OCI-LY1 (cell line): ENCODE measurements around the gene RNGTT.

ENCODE experiments used
- H2AFZ ChIP-seq: fragments of 200-600 bp; sonication (generic), shearing (Covaris generic); 2 replicates; pipeline ENCODE4 v1.6.0; 2014; ENCODE audit warnings: antibody characterized with exemption, mild to moderate bottlenecking, low read length
- H3F3A ChIP-seq: fragments of 200-600 bp; sonication (generic), shearing (Covaris generic); 2 replicates; pipeline ENCODE4 v1.6.0; 2014; ENCODE audit warnings: mild to moderate bottlenecking, antibody characterized with exemption, low read length, moderate library complexity; ENCODE audit not compliant: insufficient read depth
- H3K27ac ChIP-seq: fragments of 200-600 bp; sonication (generic); 2 replicates; pipeline ENCODE4 v1.5.1; 2014; ENCODE audit warnings: low read length, mixed run types, mild to moderate bottlenecking, low read depth; ENCODE audit not compliant: poor library complexity, severe bottlenecking
- H3K27me3 ChIP-seq: fragments of 200-600 bp; sonication (generic); 2 replicates; pipeline ENCODE4 v1.6.0; 2014; ENCODE audit warnings: antibody characterized with exemption, mild to moderate bottlenecking, low read length, moderate library complexity; ENCODE audit not compliant: insufficient read depth
- H3K36me3 ChIP-seq: fragments of 200-600 bp; sonication (generic); 2 replicates; pipeline ENCODE4 v1.6.1; 2014; ENCODE audit warnings: mild to moderate bottlenecking, antibody characterized with exemption, low read length, moderate library complexity, mixed read lengths; ENCODE audit not compliant: insufficient read depth
- H3K4me1 ChIP-seq: fragments of 200-600 bp; sonication (generic); 2 replicates; pipeline ENCODE4 v1.5.1; 2014; ENCODE audit warnings: mild to moderate bottlenecking, low read length, moderate library complexity; ENCODE audit not compliant: insufficient read depth, severe bottlenecking
- H3K4me2 ChIP-seq: fragments of 200-600 bp; sonication (generic), shearing (Covaris generic); 2 replicates; pipeline ENCODE4 v1.6.1; 2014; ENCODE audit warnings: low read length
- H3K4me3 ChIP-seq: fragments of 200-600 bp; sonication (generic); 2 replicates; pipeline ENCODE4 v1.5.1; 2014; ENCODE audit warnings: low read length, low read depth, mild to moderate bottlenecking, mixed read lengths; ENCODE audit not compliant: poor library complexity, severe bottlenecking
- H3K79me2 ChIP-seq: fragments of 200-600 bp; shearing (Covaris generic); 2 replicates; pipeline ENCODE4 v1.6.1; 2016; ENCODE audit warnings: mixed run types, low read length, mixed read lengths; ENCODE audit not compliant: insufficient read depth
- H3K9ac ChIP-seq: fragments of 200-600 bp; sonication (generic), shearing (Covaris generic); 2 replicates; pipeline ENCODE4 v1.6.1; 2014; ENCODE audit warnings: mild to moderate bottlenecking, low read length, mixed read lengths
- H3K9me2 ChIP-seq: fragments of 200-600 bp; sonication (generic), shearing (Covaris generic); 2 replicates; pipeline ENCODE4 v1.6.1; 2014; ENCODE audit warnings: low read depth, mild to moderate bottlenecking, low read length, mixed read lengths
- H3K9me3 ChIP-seq: fragments of 200-600 bp; shearing (Covaris generic); 2 replicates; pipeline ENCODE4 v1.6.1; 2014; ENCODE audit warnings: low read length, mixed read lengths
- H4K20me1 ChIP-seq: fragments of 200-600 bp; sonication (generic), shearing (Covaris generic); 2 replicates; pipeline ENCODE4 v1.6.0; 2016; ENCODE audit warnings: mild to moderate bottlenecking, low read length; ENCODE audit not compliant: insufficient read depth
- EZH2 ChIP-seq: fragments of 200-600 bp; sonication (generic), shearing (Covaris generic); IDR thresholded peaks from 2 replicates; pipeline ENCODE4 v1.8.0; 2017; ENCODE audit warnings: borderline replicate concordance, mixed run types, mild to moderate bottlenecking, antibody characterized with exemption, low read length, moderate library complexity, mixed read lengths
- TF ChIP-seq, protein P1 (sequence below): fragments of 200-600 bp; sonication (generic), shearing (Covaris generic); IDR thresholded peaks from 2 replicates; pipeline ENCODE4 v1.5.1; 2017; ENCODE audit warnings: mild to moderate bottlenecking, antibody characterized with exemption, low read length, moderate library complexity, mixed read lengths

The RNGTT gene

DNA sequence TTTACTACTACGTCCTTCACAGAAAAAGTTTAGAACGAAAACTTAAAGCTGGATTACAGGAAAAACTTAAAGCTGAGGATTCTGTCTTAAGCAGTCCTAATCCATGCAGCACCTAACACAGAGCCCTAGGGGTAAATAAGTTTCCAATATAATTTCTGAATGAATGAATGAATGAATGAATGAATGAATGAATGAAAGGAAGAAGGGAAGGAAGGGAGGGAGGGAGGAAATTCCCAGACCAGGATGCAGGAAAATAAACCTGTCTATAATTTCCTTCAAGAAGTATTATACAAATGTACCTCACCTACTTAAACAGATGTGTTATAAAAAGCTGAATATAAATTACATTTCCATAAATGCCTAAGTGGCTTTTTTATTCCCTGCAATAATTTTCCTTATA lies 83.4 kb downstream of the RNGTT start:
- TF ChIP-seq, protein P1, sequence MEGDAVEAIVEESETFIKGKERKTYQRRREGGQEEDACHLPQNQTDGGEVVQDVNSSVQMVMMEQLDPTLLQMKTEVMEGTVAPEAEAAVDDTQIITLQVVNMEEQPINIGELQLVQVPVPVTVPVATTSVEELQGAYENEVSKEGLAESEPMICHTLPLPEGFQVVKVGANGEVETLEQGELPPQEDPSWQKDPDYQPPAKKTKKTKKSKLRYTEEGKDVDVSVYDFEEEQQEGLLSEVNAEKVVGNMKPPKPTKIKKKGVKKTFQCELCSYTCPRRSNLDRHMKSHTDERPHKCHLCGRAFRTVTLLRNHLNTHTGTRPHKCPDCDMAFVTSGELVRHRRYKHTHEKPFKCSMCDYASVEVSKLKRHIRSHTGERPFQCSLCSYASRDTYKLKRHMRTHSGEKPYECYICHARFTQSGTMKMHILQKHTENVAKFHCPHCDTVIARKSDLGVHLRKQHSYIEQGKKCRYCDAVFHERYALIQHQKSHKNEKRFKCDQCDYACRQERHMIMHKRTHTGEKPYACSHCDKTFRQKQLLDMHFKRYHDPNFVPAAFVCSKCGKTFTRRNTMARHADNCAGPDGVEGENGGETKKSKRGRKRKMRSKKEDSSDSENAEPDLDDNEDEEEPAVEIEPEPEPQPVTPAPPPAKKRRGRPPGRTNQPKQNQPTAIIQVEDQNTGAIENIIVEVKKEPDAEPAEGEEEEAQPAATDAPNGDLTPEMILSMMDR, result no peak
- H3K9me3 ChIP-seq, result no peaks in the 10 kb centered on the region
- no peak overlapping the region for H2AFZ ChIP-seq
- H3K4me2 ChIP-seq, result no peak overlapping the region
- H4K20me1 ChIP-seq, result no peaks in the 10 kb centered on the region
- no peaks in the 10 kb centered on the region for H3K4me1 ChIP-seq
- H3K27ac ChIP-seq, result no peak overlapping the region
- no peaks in the 10 kb centered on the region for H3K9me2 ChIP-seq
- H3K27me3 ChIP-seq, result no peaks in the 10 kb centered on the region
- no peaks in the 10 kb centered on the region for H3K79me2 ChIP-seq
- no peak overlapping the region for H3K4me3 ChIP-seq
- no peaks in the 10 kb centered on the region for H3F3A ChIP-seq
- no peak overlapping the region for H3K9ac ChIP-seq
- peaks cover 8% of the 10 kb centered on the region for H3K36me3 ChIP-seq

DNA sequence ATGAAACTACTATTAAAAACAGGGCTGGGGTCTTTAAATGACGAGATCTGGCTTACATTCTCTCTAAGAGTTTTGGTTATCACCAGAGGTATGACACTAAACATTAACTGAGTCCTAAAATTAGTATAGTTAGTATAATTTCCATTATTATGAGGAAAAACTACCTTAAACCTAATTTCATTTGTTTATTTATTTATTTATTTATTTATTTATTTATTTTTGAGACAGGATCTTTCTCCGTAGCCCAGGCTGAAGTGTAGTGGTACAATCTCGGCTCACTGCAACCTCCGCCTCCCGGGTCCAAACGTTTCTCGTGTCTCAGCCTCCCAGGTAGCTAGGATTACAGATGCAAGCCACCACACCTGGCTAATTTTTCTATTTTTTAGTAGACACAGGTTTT lies 85.5 kb downstream of the RNGTT start:
- Histone ChIP-seq H3K9ac (no peak overlapping the region), H3K4me1 (no peaks in the 10 kb centered on the region), H3K36me3 (no peaks in the 10 kb centered on the region), H3K27ac (no peak overlapping the region), H3K9me2 (no peaks in the 10 kb centered on the region), H3K9me3 (no peaks in the 10 kb centered on the region), H3K27me3 (no peaks in the 10 kb centered on the region), H3K4me2 (no peak overlapping the region), H3F3A (no peaks in the 10 kb centered on the region), H3K79me2 (no peaks in the 10 kb centered on the region), H3K4me3 (no peak overlapping the region), H4K20me1 (no peaks in the 10 kb centered on the region), H2AFZ (no peak overlapping the region)
- TF ChIP-seq, protein P1, result no peak
- TF ChIP-seq EZH2, result no peak

DNA sequence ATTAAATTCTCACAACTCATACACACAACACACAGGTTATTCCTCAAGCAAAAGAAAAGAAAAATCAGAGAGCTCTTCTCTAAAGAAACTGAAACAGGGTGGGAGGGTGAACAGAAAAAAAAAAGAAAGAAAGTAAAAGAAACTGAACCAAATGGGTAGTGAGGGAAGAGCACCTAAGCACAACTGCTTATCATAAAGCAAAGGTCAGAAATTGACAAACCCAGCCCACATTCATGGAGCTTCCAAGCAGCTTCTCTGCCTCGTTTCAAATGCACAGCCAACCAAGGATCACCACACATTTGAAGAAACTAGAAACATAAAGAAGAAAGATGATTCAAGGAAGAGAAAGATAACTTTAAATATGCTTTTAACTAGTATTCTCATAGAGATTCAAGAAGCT lies 90.5 kb downstream of the RNGTT start:
- no peaks in the 10 kb centered on the region for H3K27me3 ChIP-seq
- peaks cover 19% of the 10 kb centered on the region for H3K4me1 ChIP-seq
- no peak overlapping the region for H3K9ac ChIP-seq
- no peaks in the 10 kb centered on the region for H3F3A ChIP-seq
- no peak overlapping the region for H3K4me3 ChIP-seq
- H4K20me1 ChIP-seq, result no peaks in the 10 kb centered on the region
- no peaks in the 10 kb centered on the region for H3K9me2 ChIP-seq
- no peaks in the 10 kb centered on the region for H3K9me3 ChIP-seq
- H2AFZ ChIP-seq, result no peak overlapping the region
- TF ChIP-seq, protein P1, result no peak
- TF ChIP-seq EZH2, result no peak
- no peaks in the 10 kb centered on the region for H3K36me3 ChIP-seq
- no peaks in the 10 kb centered on the region for H3K79me2 ChIP-seq
- H3K27ac ChIP-seq, result no peak overlapping the region
- no peak overlapping the region for H3K4me2 ChIP-seq
